Lower lobe of right lung (tissue), 2 donors: ENCODE data around the gene MAFF. TPM values are rescaled to one million over a fixed set of nuclear protein-coding genes. Genes with fewer than 3 reads are reported as not detected.

Experiments
- ATAC-seq, 2 donors: fragments of 200-7000 bp; cut with Tn5 transposase; one replicate each; pipeline ENCODE4 v1.9.1; 2020 to 2022; ENCODE audit warnings: mild to moderate bottlenecking in 2 of 2, moderate library complexity in 2 of 2
- DNase-seq: peaks from one replicate; pipeline ENCODE4 v3.0.0-alpha.2; 2020
- H3K27ac ChIP-seq: fragments of 200-600 bp; one replicate; pipeline ENCODE4 v1.8.0; 2022
- H3K27me3 ChIP-seq: fragments of 200-600 bp; one replicate; pipeline ENCODE4 v1.8.0; 2022; ENCODE audit warnings: low read depth
- H3K36me3 ChIP-seq: fragments of 200-600 bp; one replicate; pipeline ENCODE4 v1.8.0; 2022; ENCODE audit warnings: mild to moderate bottlenecking
- H3K4me1 ChIP-seq: fragments of 200-600 bp; one replicate; pipeline ENCODE4 v1.8.0; 2022
- H3K4me3 ChIP-seq: fragments of 200-600 bp; one replicate; pipeline ENCODE4 v1.8.0; 2022; ENCODE audit warnings: mild to moderate bottlenecking
- H3K9me3 ChIP-seq: fragments of 200-600 bp; one replicate; pipeline ENCODE4 v1.8.0; 2022
- intact Hi-C: fragments of 100-400 bp; cut with DNase I; formaldehyde crosslinking; loops from one replicate; pipeline ENCODE4 v1.11.0; 2022
- total RNA-seq: library from RNA; stranded (reverse); fragmentation: NEBNext Ultra II Directional; extraction: Animal tissue kit (Norgen Biotek cat#: 25700); gene quantifications from one replicate; pipeline ENCODE4 v1.2.1, GENCODE V29; 2021
- TF ChIP-seq, protein P1 (sequence below): fragments of 200-600 bp; IDR thresholded peaks from one replicate; pipeline ENCODE4 v1.8.0; 2022; ENCODE audit warnings: antibody characterized with exemption, mild to moderate bottlenecking
- donor health status: DM: no; HTN: yes; CAD: no; lungs with severe emphysema.

MAFF gene
- total RNA-seq, 1 donor from 2014 or later, result 41.3 TPM

DNA sequence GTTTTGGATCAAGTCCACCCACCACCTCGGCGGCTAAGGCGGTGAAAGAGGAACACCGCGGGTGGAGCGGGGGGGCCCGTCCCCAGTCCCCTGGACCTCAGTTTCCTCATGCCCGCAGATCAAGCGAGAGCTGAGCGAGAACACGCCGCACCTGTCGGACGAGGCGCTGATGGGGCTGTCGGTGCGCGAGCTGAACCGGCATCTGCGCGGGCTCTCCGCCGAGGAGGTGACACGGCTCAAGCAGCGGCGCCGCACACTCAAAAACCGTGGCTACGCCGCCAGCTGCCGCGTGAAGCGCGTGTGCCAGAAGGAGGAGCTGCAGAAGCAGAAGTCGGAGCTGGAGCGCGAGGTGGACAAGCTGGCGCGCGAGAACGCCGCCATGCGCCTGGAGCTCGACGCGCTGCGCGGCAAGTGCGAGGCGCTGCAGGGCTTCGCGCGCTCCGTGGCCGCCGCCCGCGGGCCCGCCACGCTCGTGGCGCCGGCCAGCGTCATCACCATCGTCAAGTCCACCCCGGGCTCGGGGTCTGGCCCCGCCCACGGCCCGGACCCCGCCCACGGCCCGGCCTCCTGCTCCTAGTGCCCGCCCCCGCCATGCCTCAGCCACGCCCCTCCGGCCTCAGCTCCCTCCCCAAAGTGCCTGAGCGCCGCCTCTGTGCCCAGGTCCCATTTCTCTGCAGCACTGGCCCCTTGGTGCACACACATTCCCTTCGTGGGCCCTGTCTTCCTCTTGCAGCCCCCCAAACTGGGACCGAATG lies 12.7 kb downstream of the MAFF start:
- no peaks in the 10 kb centered on the region for H3K36me3 ChIP-seq
- H3K4me3 ChIP-seq, result peak overlapping the region; percentile 40
- no peaks in the 10 kb centered on the region for H3K9me3 ChIP-seq
- peak; percentile 83 for DNase-seq
- TF ChIP-seq, protein P1, sequence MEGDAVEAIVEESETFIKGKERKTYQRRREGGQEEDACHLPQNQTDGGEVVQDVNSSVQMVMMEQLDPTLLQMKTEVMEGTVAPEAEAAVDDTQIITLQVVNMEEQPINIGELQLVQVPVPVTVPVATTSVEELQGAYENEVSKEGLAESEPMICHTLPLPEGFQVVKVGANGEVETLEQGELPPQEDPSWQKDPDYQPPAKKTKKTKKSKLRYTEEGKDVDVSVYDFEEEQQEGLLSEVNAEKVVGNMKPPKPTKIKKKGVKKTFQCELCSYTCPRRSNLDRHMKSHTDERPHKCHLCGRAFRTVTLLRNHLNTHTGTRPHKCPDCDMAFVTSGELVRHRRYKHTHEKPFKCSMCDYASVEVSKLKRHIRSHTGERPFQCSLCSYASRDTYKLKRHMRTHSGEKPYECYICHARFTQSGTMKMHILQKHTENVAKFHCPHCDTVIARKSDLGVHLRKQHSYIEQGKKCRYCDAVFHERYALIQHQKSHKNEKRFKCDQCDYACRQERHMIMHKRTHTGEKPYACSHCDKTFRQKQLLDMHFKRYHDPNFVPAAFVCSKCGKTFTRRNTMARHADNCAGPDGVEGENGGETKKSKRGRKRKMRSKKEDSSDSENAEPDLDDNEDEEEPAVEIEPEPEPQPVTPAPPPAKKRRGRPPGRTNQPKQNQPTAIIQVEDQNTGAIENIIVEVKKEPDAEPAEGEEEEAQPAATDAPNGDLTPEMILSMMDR, result no peak
- H3K27ac ChIP-seq, result peak overlapping the region; percentile 67
- intact Hi-C loops, result no loop called here
- no peaks in the 10 kb centered on the region for H3K27me3 ChIP-seq
- ATAC-seq, result peak; percentile 63 to 75
- H3K4me1 ChIP-seq, result peaks cover 52% of the 10 kb centered on the region

DNA sequence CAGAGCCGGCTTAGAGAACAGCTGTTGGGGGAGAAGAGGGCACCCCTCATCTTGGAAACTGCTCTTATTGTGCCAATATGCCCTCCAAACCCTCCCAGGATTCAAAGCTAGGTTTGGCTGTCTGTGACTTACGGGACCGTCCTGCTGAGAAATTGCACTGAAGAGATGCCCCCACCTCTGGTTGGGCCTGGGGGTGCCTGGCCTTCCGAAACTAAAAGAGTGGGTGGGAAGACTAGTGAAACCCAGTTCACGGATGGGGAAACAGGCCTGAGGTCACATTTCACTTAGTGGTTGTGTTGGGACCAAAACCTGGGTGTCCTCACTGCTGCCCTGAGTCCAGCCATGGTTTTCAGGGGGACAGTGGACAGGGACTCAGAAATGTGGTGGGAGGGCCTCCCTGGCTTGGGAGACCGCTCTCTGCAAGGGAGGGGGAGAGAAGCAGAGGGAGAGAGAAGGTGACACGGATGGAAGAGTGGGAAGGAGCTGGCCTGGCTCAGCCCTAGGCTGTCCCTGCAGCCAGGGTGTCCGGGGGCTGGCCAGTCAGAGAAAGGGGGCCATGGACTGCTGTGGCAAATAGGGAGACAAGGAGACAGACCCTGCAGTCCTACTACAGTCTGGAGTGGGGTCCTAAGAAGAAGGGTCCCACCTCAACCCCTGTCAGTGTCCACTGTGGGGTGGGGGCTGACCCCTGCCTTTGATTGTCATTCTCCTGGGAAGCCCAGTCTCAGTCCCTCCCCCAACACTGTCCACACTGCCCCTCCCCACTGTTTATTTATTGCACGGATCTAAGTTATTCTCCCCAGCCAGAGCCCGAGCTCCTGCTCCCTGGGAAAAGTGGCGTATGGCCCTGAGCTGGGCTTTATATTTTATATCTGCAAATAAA lies 13.6 kb downstream of the MAFF start:
- no peak for ATAC-seq
- H3K4me1 ChIP-seq, result peaks cover 56% of the 10 kb centered on the region
- H3K27me3 ChIP-seq, result no peaks in the 10 kb centered on the region
- no peaks in the 10 kb centered on the region for H3K36me3 ChIP-seq
- no peaks in the 10 kb centered on the region for H3K9me3 ChIP-seq
- no peak overlapping the region for H3K4me3 ChIP-seq
- H3K27ac ChIP-seq, result no peak overlapping the region
- intact Hi-C loops, result no loop called here
- TF ChIP-seq, protein P1, result no peak
- DNase-seq, result no peak

DNA sequence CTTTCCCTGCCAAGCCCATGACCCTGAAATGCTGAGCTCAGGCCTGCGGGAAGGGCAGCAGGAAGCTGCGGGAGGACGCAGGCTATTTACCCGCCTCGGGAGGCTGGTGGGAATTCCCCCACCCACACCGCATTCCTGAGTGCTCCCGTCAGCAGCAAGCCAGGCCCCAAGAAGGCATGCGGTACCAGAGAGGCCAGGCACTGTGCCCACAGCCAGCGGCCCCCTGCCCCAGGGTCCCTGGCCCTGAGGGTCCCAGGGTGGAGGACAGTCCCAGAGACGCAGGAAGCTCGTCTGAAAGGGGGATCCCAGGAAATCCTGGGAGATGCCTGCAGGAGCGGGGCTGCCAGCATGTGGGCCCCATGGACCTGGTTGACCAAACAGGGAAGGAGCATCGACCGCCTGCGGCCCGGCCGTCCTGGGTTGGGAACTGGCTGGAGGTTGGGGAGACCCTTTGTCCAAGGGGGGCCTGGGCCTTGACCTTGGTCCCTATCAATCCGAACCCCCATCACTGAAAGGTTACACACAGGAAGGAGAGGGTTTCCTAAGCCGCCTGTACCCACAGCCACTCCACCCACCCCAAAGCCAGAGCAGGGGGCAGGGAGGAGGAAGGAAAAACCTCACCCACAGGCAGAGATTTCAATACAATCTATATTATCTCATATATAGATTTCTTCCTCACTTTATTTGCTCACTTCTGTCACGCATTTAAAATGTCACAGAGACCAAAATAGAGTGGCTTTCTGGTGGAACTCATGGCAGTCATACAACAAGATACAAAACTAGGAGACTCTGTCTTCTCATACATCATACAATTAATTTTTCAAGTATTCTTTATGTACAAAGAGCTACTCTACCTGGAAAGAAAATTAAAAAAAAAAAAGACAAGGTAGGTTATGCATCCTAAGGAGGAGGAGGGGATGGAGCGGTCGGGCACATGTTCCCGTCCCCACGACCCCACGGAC lies 17.1 kb downstream of the MAFF start:
- ATAC-seq (peak; percentile 84 to 86), DNase-seq (peak; percentile 88)
- H3K4me1 ChIP-seq, result peaks cover 56% of the 10 kb centered on the region
- peaks cover 29% of the 10 kb centered on the region for H3K36me3 ChIP-seq
- intact Hi-C loops, result no loop called here
- TF ChIP-seq, protein P1, result no peak
- no peak overlapping the region for H3K4me3 ChIP-seq
- no peaks in the 10 kb centered on the region for H3K9me3 ChIP-seq
- H3K27ac ChIP-seq, result peak overlapping the region; percentile 85
- H3K27me3 ChIP-seq, result no peaks in the 10 kb centered on the region

DNA sequence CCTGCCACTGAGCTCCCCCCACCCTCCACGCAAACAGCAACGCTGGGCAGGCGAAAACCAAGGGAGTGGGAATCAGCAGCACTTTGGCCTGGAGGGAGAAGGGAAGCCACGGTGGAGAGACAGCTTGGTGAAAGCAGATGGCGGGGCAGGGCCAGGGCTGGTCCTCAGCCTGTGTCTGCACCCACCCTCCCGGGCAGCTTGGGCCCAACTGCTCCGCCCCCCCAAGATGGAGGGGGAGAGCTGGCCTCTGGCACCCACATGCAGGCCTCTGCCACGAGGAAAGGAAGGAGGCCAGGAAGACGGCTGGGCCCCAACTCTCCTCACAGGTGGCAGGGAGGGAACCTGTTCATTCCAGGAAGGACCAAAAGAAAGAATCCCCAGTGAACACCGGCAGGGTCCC lies 17.8 kb downstream of the MAFF start:
- TF ChIP-seq, protein P1, result no peak
- H3K4me1 ChIP-seq, result peaks cover 49% of the 10 kb centered on the region
- intact Hi-C loops, result no loop called here
- peak overlapping the region; percentile 85 for H3K27ac ChIP-seq
- H3K36me3 ChIP-seq, result peaks cover 36% of the 10 kb centered on the region
- no peak overlapping the region for H3K4me3 ChIP-seq
- DNase-seq (no peak), ATAC-seq (no peak)
- no peaks in the 10 kb centered on the region for H3K27me3 ChIP-seq
- H3K9me3 ChIP-seq, result no peaks in the 10 kb centered on the region

DNA sequence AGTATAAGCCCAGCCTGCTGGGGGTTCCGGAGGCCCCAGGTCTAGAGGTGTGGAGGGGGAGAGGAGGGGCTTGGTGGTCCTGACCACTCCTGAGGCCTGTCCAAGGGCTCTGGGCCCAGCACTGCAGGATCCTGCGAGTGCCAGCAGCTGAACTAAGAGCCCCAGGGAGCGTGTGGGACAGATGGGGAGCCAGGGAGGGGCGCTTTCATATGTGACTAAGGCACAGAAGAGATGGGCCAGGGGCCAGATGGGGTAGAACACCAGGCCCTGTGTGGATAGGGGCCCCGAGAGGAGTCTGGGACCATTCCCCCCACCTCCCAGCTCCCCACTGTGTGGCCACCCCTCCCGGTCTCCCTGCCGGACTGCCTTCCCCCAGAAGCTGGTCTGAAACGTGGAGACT lies 18.4 kb downstream of the MAFF start:
- intact Hi-C loops, result no loop called here
- Histone ChIP-seq H3K27ac (peak overlapping the region; percentile 85), H3K27me3 (no peaks in the 10 kb centered on the region), H3K4me1 (peaks cover 49% of the 10 kb centered on the region), H3K4me3 (no peak overlapping the region), H3K9me3 (no peaks in the 10 kb centered on the region), H3K36me3 (peaks cover 41% of the 10 kb centered on the region)
- ATAC-seq (no peak), DNase-seq (no peak)
- TF ChIP-seq, protein P1, result no peak
